Germinal center (tissue), 1 donor: Measurements from ENCODE around the gene WDHD1.
"Not testable (repeated sequence)": the region's sequence is repeated elsewhere in the genome, so short reads cannot be mapped to it uniquely, and the experiment has no call there.

Experiments
- DNase-seq: peaks from one replicate; pipeline ENCODE4 v3.0.0; 2012; ENCODE audit warnings: mixed read lengths, low spot score

Gene WDHD1

DNA sequence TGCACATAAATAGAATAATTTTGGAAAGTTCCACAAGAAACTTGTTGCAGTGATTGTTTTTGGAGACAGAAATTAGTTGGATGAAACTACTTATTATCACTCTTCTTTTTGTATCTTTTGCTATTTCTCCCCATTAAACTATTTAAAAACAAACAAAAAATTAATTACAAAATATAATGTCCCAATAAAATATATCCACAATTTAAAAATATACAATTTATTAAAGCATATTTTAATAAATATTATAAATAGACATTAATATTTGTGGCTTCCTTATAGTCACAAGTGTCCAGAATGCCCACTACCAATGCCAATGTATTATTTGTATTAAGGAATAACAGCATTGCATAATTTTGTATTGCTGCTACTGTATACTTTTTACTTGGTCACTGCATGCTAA, 71.8 kb downstream of the WDHD1 start:
- no peak for DNase-seq

DNA sequence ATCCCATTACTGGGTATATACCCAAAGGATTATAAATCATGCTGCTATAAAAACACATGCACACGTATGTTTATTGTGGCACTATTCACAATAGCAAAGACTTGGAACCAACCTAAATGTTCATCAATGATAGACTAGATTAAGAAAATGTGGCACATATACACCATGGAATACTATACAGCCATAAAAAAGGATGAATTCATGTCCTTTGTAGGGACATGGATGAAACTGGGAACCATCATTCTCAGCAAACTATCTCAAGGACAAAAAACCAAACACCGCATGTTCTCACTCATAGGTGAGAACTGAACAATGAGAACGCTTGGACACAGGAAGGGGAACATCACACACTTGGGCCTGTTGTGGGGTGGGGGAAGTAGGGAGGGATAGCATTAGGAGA, 73.3 kb downstream of the WDHD1 start:
- not testable (repeated sequence) for DNase-seq

DNA sequence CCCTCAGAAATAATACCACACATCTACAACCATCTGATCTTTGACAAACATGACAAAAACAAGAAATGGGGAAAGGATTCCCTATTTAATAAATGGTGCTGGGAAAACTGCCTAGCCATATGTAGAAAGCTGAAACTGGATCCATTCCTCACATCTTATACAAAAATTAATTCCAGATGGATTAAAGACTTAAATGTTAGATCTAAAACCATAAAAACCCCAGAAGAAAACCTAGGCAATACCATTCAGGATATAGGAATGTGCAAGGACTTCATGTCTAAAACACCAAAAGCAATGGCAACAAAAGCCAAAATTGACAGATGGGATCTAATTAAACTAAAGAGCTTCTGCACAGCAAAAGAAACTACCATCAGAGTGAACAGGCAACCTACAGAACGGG, 74.1 kb downstream of the WDHD1 start:
- DNase-seq = not testable (repeated sequence)

DNA sequence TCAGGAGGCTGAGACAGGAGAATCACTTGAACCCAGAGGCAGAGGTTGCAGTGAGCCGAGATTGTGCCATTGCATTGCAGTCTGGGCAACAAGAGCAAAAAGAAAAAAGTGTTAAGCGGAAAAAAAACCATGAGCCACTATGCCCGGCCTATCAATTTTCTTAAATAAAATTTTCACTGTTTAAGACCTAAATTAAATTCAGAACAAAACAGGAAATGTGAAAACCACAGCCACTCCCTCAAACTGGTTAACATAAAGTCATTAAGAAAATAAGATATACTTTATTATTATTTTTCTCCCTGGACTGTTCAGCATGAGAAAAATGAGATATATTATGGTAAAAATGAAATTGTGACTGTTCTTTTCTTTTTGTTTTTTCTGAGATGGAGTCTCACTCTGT, 79.7 kb downstream of the WDHD1 start:
- DNase-seq = no peak

DNA sequence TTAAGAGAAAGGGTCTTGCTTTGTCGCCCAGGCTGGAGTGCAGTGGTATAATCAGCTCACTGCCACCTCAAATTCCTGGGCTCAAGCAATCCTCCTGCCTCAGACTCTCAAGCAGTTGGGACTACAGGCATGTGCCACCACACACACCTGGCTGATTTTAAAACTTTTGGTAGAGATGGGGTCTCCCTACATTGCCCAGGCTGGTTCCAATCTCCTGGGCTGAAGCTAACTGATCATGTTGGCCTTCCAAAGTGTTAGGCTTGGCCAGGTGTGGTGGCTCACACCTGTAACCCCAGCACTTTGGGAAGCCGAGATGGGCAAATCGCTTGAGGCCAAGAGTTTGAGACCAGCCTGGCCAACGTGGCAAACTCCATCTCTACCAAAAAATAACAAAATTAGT, 80.4 kb downstream of the WDHD1 start:
- no peak for DNase-seq

DNA sequence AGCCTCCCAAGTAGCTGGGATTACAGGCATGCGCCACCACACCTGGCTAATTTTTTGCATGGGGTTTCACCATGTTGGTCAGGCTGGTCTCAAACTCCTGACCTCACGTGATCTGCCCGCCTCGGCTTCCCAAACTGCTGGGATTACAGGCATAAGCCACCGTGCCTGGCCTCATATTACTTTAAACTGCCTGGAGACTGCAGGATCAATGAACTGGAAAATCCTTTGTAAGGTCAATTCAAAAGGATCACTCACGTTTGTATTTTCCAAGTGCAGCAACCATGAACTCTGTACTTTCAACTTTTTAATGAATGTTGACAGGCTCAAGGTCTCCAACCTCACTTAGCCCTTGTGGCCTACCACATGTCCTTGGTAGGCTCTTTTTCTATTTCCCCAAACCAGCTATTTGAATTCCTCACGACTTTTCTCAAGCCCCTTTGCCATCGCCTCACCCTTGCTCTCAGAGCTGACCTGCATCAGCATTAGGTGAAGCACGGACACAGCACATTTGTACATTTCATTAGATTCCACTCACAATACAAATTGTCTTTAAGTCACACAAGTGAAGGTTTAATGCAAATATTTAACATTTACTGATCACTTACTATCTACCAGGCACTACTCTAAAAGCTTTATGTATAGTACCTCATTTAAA, 82.0 kb downstream of the WDHD1 start:
- no peak for DNase-seq

DNA sequence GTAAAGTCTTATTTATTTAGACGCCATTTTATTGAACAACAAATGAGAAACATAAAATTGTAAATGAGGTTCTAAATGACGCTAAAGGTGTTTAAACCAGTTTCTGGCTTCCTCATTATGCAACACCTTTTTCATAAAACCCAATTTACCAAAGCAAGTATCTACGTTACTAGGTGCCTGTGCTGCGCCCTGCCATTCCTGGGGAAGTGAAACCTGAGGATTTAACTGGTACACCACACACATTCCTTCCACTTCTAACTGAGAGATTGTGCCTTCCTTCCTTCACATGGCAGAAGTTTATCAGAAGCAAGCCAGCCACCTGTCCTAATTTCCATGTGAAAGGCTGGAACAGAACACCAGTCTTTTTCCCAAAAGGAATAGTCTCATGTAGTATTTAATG, 84.0 kb downstream of the WDHD1 start:
- DNase-seq = peak; percentile 19

DNA sequence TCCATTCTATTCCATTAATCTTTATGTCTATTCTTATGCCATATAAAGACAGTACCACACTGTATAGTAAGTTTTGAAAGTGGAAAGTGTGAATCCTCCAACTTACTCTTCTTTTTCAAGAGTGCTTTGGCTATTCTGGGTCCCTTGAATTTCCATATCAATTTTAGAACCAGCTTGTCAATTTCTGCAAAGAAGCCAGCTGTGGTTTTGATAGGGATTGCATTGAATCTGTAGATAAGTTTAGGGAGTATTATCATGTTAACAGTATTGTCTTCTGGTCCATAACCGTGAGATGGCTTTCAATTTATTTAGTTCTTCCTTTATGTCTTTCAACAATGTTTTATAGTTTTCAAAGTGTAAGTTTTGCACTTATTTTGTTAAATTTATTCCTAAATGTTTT, 90.1 kb downstream of the WDHD1 start:
- no peak for DNase-seq

DNA sequence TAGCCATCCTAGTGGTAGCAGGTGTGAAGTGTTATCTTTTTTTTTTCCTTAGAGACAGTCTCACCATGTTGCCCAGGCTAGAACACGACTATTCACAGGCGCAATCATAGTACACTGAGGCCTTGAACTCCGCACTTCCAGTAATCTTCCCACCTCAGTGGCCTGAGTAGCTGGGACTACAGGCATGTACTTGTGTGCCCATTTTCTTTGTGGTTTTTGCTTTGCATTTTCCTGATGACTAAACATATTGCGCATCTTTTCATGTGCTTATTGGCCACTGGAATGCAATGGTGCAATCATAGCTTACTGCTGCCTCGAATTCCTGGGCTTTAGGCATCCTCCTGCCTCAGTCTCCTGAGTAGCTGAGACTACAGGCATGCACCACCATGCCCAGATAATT, 90.9 kb downstream of the WDHD1 start:
- DNase-seq = no peak

DNA sequence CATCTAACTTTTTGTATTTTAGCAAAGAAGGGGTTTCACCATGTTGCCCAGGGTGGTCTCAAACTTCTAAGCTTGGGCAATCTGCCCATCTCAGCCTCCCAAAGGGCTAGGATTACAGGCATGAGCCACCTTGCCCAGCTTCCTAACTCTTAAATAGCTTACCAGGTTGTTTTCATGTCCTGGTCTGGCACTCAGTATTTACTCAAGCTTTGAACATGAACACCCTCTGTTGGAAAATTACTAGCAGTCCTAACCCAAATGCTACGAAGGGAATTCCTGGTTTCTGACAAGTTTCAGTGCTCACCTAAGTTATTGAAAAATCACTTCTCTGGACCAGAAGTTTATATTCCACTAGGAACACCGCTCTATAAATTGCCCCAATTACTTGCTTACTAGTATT, 91.8 kb downstream of the WDHD1 start:
- no peak for DNase-seq

DNA sequence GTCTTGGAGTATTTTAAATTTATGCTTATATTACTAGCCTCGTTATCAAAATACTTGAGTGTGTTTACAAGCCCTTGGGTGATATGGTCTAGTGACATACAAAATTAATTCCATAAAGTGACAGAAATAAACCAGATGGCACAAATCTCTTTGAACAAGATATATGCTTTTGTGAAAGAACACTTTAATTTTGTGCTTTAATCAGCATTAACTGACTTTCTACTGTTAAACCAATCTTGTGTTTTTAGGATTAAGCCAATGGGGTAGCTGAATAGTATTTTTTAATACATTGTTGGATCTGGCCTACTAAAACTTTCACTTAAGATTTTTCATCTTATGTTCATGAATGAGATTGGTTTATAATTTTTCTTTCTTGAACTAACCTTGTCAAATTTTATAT, 93.9 kb downstream of the WDHD1 start:
- no peak for DNase-seq

DNA sequence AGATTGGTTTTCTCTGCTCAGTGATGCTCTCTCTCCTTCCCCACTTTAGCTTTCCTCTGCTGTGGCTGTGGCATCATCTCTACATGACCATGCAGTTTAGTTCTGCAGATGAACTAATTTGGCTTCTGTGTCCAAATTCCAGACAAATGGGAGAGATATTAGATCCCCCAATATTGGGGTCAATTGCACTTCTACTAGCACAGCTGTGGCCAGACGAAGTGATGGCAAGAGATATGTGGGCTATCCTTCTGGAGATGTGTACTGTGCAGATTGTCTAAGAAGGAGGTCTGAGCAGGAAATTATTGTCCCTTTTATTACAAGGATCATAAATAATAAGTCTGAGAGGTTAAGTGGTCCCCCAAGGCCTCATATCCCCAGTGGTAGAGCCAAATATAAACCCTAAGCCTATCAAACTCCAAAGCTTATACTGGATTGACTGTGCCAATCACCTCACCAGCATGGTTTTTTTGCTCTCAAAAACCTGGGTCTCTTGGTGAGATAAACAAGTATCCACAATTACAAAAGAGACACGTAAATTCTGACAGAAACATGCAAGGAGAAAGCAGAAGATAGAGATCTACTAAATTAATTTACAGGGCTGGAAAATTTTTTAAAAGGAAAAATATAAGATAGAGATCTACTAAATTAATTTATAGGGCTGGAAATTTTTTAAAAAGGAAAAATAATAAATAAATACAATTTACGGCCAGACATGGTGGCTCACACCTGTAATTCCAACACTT, 95.1 kb downstream of the WDHD1 start:
- no peak for DNase-seq

DNA sequence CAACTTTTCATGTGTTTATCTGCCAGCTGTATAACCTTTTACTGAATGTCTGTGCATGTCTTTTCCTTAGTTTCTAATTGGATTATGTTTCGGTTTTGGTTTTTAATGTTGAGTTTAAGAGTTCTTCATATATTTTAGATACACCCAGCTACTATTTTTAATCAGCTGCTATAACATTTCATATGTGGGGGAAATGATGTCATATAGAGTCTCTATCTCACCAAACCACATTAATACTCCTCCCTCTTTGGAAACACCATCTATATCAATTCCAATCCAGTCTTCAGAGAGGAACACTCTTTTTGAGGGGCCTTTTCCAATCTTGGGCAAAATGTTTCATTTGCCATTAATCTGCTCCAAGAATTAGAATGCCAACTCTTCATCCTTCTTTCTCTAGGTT, 95.8 kb downstream of the WDHD1 start:
- no peak for DNase-seq

DNA sequence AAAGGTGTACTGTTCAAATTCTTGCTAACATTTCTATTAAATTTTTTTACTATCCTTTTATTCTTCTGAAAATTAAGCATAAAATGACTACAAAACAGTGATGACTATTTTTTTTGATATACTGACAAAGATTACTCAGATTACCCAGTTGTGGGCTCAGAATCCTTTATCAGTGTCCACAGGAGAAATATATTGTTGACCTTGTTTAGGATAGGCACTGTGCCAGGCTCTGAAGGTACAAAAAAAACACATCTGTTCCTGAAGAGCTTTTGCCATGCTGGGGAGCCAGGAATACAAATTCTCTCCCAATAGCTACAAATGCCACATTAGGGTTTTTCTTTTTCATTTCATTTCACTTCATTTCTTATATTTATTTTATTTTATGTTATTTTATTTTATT, 97.3 kb downstream of the WDHD1 start:
- DNase-seq = no peak

DNA sequence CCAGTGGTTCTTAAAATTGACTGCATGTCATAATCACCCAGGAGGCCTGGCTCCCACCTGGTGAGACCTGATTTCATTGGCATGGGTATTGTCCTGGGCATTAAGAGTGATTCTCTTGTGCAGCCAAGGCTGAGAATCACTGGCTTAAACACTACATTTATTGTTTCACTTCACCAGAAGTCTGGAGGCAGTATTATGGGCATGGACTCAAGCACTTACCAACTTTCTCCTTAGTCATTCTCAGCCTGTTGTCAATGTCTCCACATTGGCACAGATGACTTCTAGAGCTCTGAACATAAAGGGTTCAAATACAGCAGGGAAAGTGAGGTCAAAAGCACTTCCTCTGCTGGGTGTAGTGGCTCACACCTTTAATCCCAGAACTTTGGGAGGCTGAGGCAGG, 98.7 kb downstream of the WDHD1 start:
- DNase-seq = no peak

DNA sequence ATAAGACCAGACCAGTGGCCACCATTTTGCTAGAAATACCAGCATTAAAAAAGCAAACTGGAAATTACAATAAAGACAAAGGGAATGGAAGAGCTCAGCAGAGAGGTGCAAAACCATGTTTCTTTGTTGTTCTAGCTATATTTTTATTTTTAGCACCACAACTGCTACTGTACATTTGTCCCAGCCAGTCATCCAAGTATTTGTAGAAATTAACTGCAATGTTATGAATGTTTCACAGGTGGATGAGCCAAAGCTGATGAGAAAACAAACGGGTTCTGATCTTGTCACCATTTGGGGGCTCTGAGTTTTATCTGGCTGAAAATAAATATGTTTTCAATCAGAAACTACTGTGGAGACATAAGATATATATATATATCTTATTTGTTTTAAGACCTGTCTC, 99.3 kb downstream of the WDHD1 start:
- no peak for DNase-seq

DNA sequence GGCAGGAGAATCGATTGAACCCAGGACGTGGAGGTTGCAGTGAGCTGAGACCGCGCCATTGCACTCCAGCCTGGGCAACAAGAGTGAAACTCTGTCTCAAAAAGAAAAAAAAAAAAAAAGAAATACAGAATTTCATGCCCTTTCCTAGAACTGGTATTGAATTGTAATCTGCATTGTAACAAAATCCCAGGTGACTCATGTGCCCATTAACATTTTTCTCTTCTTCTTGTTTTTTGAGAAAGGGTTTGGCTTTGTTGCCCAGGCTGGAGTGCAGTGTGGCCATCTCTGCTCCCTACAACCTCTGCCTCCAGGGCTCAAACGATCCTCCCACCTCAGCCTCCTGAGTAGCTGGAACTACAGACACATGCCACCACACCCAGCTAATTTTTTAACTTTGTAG, 100.3 kb downstream of the WDHD1 start:
- not testable (repeated sequence) for DNase-seq

DNA sequence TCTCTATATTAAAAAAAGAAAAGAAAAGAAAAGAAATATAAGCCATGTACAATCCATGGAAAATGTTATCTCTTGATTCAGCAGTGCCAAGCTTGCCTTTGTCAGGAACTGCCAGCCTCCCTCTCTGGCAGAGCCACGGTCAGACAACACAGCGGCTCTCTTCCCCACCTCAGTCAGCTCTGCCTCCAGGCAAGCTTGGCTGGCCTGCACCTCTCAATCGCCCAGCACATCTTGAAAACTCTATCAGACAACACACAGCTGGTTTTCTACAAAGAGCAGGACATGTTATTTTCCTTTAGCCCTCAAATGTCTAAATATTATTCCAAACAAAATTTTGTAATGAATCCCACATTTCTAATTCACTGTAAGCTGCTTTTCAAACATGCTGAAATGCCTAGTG, 104.3 kb downstream of the WDHD1 start:
- DNase-seq = no peak

DNA sequence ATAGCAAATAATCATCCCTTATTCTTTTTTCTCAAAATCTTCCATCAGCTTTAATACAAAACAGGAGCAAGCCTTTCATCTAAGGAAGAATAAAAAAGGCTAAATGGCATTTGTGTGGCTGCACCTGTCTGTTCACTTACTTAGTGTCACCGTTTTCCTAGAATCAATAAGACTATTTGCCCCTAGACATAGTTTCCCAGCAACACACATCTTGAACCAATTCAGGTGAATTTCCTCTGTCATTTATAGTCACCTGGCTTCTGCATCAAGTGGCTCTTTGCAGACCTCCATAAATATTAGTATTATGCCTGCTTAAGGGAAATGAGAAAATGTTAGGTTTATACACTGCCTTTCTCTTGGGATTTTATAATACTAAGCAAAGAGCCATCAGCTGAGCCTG, 106.8 kb downstream of the WDHD1 start:
- DNase-seq = no peak

DNA sequence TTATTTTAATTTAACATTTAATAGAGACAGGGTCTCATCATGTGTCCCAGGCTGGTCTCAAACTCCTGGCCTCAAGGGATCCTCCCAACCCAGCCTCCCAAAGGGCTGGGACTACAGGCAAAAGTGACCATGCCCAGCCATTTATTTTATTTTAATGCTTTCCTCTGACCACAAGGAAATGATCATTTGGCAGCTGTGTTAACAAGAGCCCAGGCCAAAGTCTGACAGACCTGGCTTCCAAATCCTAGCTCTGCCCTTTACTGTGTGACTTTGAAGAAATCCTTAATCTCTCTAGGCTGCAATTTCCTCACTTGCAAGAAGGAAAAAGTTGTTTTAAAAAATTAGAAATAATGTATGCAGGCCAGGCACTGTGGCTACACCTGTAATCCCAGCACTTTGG, 107.6 kb downstream of the WDHD1 start:
- no peak for DNase-seq

DNA sequence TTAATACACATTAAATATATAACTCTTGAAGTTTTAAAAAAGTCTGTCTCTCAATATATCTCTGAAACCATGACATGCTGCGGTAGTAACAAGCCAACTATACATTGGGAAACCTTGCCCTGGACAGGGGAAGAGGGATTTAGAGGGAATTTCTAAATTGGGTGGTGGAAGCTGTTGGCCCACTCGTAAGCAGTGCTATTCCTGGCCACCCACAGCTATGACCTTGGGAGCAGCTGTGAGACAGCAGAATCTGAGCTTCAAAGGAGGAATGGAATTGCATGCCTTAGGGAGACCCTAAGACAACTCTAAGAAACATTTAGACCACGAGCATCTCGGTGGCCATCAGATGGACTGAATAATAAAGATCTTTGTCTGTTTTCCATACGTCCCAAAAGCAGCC, 108.5 kb downstream of the WDHD1 start:
- DNase-seq = no peak

DNA sequence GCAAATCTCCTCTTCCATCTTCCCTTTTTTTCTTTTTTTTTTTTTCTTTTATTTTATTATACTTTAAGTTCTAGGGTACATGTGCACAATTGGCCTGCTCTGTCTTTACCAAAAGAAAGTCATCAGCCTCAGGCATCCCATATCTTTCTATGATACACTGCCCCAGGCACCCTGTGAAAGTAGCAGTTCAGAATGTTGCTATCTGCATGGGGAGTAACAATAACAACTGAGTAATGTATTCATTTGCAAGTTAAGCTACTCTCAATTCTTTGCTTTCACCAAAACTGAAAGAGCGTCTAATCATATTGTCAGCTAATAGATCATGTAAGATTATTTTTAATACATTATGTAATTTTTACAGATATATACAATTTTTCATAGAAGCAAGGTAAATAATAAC, 110.8 kb downstream of the WDHD1 start:
- DNase-seq = no peak

DNA sequence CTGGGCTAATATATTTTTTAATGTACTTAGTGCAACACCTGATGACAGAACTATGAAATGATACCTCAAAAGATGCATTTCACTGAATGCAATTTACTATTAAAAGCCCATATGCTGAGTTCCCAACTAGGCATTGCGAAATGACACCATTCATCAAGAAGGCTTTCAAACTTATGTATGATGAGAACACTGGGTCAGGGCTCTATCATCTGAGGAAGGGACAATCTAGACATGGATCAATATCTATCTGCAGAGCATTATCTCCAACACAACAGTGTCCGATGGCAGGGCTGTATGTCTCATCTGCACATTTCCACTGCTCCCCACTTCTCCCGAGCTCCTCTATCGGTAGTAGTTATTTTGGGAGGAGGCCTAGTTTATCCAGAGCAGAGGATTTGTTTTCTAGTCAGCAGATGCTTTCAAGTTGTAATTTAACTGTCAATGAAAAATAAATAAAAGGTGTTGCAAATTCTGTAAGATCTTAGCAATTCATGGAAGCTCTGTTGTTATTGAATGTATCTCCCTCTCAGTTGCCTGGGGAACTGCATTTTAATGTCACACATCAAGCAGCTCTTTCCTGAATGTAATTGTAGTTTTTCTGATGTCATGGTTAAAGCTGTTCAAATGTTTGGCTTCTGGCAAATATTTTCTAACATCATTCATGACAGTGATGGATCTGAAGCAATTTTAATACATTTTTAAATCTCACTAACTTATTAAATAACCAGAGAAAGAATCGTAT, 116.9 kb downstream of the WDHD1 start:
- DNase-seq = no peak
